Hepatocyte (in vitro differentiated cells): ENCODE data around the gene SLC22A7. TPM values are rescaled to one million over a fixed set of nuclear protein-coding genes. Genes with fewer than 3 reads are reported as not detected.

Source experiments
- DNase-seq: peaks from one replicate; pipeline ENCODE4 v3.0.0-alpha.2; 2016; ENCODE audit warnings: low spot score
- H2AFZ ChIP-seq: fragments of 200-600 bp; sonication (generic); 2 replicates; pipeline ENCODE4 v1.6.0; 2016; ENCODE audit warnings: antibody characterized with exemption, mild to moderate bottlenecking
- H3K27ac ChIP-seq: fragments of 200-600 bp; sonication (generic); 2 replicates; pipeline ENCODE4 v1.5.1; 2016; ENCODE audit warnings: mild to moderate bottlenecking
- H3K27me3 ChIP-seq: fragments of 200-600 bp; sonication (generic); 2 replicates; pipeline ENCODE4 v1.6.1; 2016
- H3K36me3 ChIP-seq: fragments of 200-600 bp; sonication (generic); replicated peaks from 2 replicates; pipeline ENCODE4 v1.5.1; 2016; ENCODE audit warnings: low read depth; ENCODE audit not compliant: insufficient read depth
- H3K4me1 ChIP-seq: fragments of 200-600 bp; sonication (generic); 2 replicates; pipeline ENCODE4 v1.5.1; 2016; ENCODE audit warnings: mild to moderate bottlenecking, moderate library complexity; ENCODE audit not compliant: insufficient read depth
- H3K4me2 ChIP-seq: fragments of 200-600 bp; sonication (generic); 2 replicates; pipeline ENCODE4 v1.6.0; 2016
- H3K4me3 ChIP-seq: fragments of 200-600 bp; sonication (generic); 2 replicates; pipeline ENCODE4 v1.5.1; 2016; ENCODE audit warnings: mild to moderate bottlenecking
- H3K79me2 ChIP-seq: fragments of 200-600 bp; sonication (generic); 2 replicates; pipeline ENCODE4 v1.6.0; 2017; ENCODE audit warnings: mild to moderate bottlenecking
- H3K9me2 ChIP-seq: fragments of 200-600 bp; sonication (generic); replicated peaks from 2 replicates; pipeline ENCODE4 v1.6.0; 2017; ENCODE audit warnings: mild to moderate bottlenecking; ENCODE audit not compliant: insufficient read depth
- H3K9me3 ChIP-seq: fragments of 200-600 bp; sonication (generic); 2 replicates; pipeline ENCODE4 v1.5.1; 2016; ENCODE audit warnings: low read depth, mild to moderate bottlenecking
- H4K20me1 ChIP-seq: fragments of 200-600 bp; sonication (generic); 2 replicates; pipeline ENCODE4 v1.6.0; 2016; ENCODE audit warnings: mild to moderate bottlenecking; ENCODE audit not compliant: insufficient read depth, poor library complexity, severe bottlenecking
- EZH2 ChIP-seq: fragments of 200-600 bp; sonication (generic); IDR thresholded peaks from 2 replicates; pipeline ENCODE4 v1.6.1; 2016; ENCODE audit warnings: antibody characterized with exemption, mild to moderate bottlenecking, borderline replicate concordance
- EZH2phosphoT487 ChIP-seq: fragments of 200-600 bp; sonication (generic); IDR thresholded peaks from one replicate; pipeline ENCODE4 v1.6.1; 2018; ENCODE audit warnings: antibody characterized with exemption, mild to moderate bottlenecking, low read depth, moderate library complexity; ENCODE audit not compliant: unreplicated experiment, severe bottlenecking
- WGBS: methylation state at CpG from one replicate; pipeline ENCODE4 v1.1.6; 2016; ENCODE audit warnings: low lambda C conversion rate; ENCODE audit errors: missing lambda C conversion rate; 5-methylcytosine and 5-hydroxymethylcytosine counted together
- polyA plus RNA-seq: library from polyadenylated mRNA; unstranded; fragments of >200 nt; fragmentation: Nextera tagmentation; extraction: Ambion mirVana; gene quantifications from 2 replicates; pipeline ENCODE4 v1.2.1, GENCODE V29; 2016
- total RNA-seq: library from RNA; depleted of rRNA; stranded (reverse); fragments of >200 nt; gene quantifications from 2 replicates; pipeline ENCODE4 v1.2.3, GENCODE V29; 2014
- TF ChIP-seq, protein P1 (sequence below): fragments of 200-600 bp; sonication (generic); IDR thresholded peaks from 2 replicates; pipeline ENCODE4 v1.5.1; 2016; ENCODE audit warnings: antibody characterized with exemption, mild to moderate bottlenecking; ENCODE audit not compliant: poor library complexity

The SLC22A7 gene
- total and polyA plus RNA-seq, 2 experiments from 2014 or later, result 31.5 to 40.1 TPM

DNA sequence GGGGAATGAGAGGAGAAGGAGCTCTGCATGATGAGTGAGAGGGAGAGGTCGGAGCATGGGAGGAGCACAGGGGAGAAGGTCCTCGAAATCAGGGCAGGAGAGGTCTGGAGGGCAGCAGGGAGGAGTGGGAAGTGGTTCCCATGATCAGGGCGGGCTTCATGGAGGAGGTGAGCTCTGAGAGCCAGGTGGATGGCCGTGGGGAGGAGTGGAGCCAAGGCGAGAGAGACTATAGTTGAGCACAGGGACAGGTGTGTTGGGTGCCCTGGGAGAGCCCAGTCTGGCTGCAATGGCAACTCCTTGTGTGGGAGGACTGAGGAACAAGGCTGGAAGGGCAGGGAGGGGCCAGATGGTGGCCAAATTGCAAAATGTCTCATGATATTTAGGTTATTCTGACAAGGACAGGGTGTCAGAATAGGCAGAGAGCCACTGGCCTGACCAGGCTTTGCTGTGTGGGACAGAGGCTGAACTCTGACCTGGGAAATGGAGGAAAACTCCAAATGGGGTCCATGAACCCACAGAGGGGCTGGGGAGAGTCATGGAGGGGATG lies 33.4 kb upstream of the SLC22A7 start:
- Histone ChIP-seq H4K20me1 (no peaks in the 10 kb centered on the region), H3K4me1 (peaks cover 35% of the 10 kb centered on the region), H3K9me2 (no peaks in the 10 kb centered on the region), H3K4me2 (no peak overlapping the region), H3K27me3 (no peaks in the 10 kb centered on the region), H3K79me2 (no peaks in the 10 kb centered on the region), H2AFZ (no peak overlapping the region), H3K9me3 (no peaks in the 10 kb centered on the region), H3K36me3 (no peaks in the 10 kb centered on the region), H3K27ac (no peak overlapping the region), H3K4me3 (no peak overlapping the region)
- no peak for DNase-seq
- WGBS, result 95% methylated on average over 5 of the region's 5 CpGs
- no peak for TF ChIP-seq EZH2
- no peak for TF ChIP-seq EZH2phosphoT487
- TF ChIP-seq, protein P1, sequence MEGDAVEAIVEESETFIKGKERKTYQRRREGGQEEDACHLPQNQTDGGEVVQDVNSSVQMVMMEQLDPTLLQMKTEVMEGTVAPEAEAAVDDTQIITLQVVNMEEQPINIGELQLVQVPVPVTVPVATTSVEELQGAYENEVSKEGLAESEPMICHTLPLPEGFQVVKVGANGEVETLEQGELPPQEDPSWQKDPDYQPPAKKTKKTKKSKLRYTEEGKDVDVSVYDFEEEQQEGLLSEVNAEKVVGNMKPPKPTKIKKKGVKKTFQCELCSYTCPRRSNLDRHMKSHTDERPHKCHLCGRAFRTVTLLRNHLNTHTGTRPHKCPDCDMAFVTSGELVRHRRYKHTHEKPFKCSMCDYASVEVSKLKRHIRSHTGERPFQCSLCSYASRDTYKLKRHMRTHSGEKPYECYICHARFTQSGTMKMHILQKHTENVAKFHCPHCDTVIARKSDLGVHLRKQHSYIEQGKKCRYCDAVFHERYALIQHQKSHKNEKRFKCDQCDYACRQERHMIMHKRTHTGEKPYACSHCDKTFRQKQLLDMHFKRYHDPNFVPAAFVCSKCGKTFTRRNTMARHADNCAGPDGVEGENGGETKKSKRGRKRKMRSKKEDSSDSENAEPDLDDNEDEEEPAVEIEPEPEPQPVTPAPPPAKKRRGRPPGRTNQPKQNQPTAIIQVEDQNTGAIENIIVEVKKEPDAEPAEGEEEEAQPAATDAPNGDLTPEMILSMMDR, result no peak

DNA sequence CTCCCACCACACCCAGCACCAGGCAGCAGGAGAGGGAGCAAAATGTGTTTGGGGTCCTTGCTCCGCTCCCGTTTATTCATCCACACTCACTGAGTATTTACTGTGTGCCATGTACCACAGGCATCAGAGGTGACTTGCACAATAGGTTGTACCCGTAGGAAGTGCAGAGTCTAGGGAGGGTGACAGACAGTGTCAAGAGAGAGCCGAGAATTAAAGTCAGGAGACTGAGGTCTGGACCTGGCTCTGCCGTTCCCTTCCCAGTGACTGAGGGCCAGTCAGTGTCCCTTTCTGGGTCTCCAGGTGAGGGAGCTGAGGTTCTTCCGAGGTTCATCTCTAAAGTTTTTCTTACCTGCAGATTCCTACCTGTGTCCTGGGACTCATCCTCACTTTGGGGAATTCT lies 32.5 kb upstream of the SLC22A7 start:
- Histone ChIP-seq H3K4me3 (no peak overlapping the region), H3K4me1 (peaks cover 44% of the 10 kb centered on the region), H4K20me1 (no peaks in the 10 kb centered on the region), H3K9me2 (no peaks in the 10 kb centered on the region), H3K27me3 (no peaks in the 10 kb centered on the region), H3K9me3 (no peaks in the 10 kb centered on the region), H3K4me2 (no peak overlapping the region), H3K79me2 (no peaks in the 10 kb centered on the region), H2AFZ (no peak overlapping the region), H3K36me3 (no peaks in the 10 kb centered on the region), H3K27ac (no peak overlapping the region)
- TF ChIP-seq, protein P1, result no peak
- no peak for TF ChIP-seq EZH2phosphoT487
- no peak for TF ChIP-seq EZH2
- 86% methylated on average over 6 of the region's 6 CpGs for WGBS
- DNase-seq, result no peak

DNA sequence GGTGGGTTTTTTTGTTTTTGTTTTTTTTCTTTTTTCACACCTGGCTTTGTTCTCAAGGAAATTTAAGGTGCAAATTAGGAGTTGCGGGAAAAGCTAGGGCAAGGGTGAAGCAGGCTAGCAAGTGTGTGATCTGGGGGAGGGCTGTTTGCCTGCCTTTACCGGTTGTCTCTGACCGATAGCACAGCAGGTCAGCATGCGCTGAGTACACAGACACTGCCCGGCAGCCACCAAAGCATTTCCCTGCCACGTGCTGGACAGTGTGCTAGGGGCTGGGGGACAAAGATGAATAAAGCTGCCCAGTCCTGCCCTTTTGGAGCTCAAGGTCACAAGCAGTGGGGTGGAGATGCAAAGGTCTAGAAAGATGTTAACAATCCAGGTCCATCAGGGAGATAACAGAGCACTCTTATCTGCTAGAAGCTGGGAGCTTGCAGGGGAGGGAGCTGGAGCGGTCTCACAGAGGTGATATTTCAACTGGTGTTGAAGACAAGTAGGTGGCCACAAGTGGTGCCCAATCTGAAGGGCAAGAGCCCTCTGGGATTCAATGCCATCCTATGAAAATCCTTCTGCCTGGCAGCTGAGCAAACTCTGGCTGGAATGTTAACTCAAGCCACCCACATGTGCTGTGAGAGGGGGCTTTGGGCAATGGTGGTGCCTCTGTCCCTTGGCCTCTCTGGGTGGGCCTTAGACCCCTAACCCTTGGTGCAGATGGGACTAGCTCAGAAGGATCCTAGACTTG lies 30.3 kb upstream of the SLC22A7 start:
- Histone ChIP-seq H3K9me2 (no peaks in the 10 kb centered on the region), H3K36me3 (no peaks in the 10 kb centered on the region), H3K27me3 (no peaks in the 10 kb centered on the region), H3K9me3 (no peaks in the 10 kb centered on the region), H3K79me2 (no peaks in the 10 kb centered on the region), H2AFZ (no peak overlapping the region), H3K4me3 (no peak overlapping the region), H3K4me2 (peak overlapping the region; percentile 16), H4K20me1 (no peaks in the 10 kb centered on the region), H3K4me1 (peaks cover 49% of the 10 kb centered on the region), H3K27ac (peak overlapping the region; percentile 92)
- WGBS, result 28% methylated on average over 7 of the region's 7 CpGs
- TF ChIP-seq EZH2, result no peak
- no peak for TF ChIP-seq EZH2phosphoT487
- TF ChIP-seq, protein P1, result no peak
- DNase-seq, result peak; percentile 65
